Measurements from ENCODE around the gene COTL1. TPM values are rescaled to one million over a fixed set of nuclear protein-coding genes. Genes with fewer than 3 reads are reported as not detected.

The COTL1 gene, protein sequence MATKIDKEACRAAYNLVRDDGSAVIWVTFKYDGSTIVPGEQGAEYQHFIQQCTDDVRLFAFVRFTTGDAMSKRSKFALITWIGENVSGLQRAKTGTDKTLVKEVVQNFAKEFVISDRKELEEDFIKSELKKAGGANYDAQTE
- 34.5 TPM for polyA plus RNA-seq (2013)

DNA sequence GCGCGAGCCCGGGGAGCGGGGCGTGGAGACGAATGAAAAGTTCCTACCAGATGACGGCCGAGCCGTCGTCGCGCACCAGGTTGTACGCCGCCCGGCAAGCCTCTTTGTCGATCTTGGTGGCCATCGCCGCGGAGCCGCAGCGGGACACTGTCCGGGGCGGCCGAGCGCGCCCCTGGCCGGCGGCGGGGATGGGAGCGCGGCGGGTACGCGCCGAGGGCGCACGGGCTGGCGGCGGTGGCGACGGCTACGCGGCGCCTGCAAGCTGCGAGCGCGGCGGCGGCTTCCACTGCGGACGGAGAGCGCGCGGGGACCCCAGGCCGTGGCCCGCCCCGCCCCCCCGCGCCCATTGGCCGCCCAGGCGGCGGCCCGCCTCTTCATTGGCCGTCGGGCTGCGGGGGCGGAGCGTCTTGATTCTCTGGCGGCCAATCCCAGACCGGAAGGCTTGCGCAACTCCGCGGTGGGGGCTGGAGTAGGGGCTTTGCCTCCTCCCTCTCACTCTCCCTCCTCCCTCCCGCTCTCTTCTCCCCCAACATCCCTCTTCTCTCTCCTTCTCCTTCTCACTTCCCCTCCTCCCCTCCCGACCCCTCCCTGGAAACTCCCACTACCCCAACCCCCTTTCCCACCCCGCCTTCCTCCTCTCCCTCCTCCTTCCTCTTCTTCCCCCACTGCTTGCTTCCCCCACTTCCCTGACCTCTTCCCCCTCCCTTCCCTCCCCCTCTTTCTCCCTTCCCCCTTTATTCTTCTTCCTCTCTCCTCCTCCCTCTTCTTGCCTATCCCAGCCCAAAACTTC, at the start of gene COTL1:
COTL1 (minus strand) TSS at position 288 of the 790 bp plus-strand sequence; CDS start at position 124, 164 bp downstream.
- Histone ChIP-seq H3K36me3 (ENCODE audit: control insufficient read depth in 4 of 4, insufficient read depth in 4 of 4, low read length in 3 of 4) (peaks cover 0 to 23% (median 0%) of the 10 kb centered on the region in 4 experiments), H3K4me1 (ENCODE audit: control extremely low read depth in 1 of 4, control insufficient read depth in 4 of 4, insufficient read depth in 4 of 4, low read length in 3 of 4) (peaks cover 0 to 32% (median 21%) of the 10 kb centered on the region in 4 experiments), H3K27me3 (replicated peaks in 2 of 5; ENCODE audit: control insufficient read depth in 4 of 5, insufficient read depth in 5 of 5, low read length in 4 of 5) (no peaks in the 10 kb centered on the region), H3K9me3 (ENCODE audit: control extremely low read depth in 1 of 5, control insufficient read depth in 4 of 5, insufficient read depth in 2 of 5, low read depth in 1 of 5, low read length in 4 of 5) (no peaks in the 10 kb centered on the region), H3K4me3 (ENCODE audit: control insufficient read depth in 1 of 7, extremely low read depth in 1 of 7, insufficient read depth in 4 of 7, low read depth in 2 of 7, low read length in 6 of 7) (peak within 1 kb of the TSS; percentile 63 to 85 (median 74)), H3K27ac (ENCODE audit: insufficient read depth in 1 of 2, low read depth in 1 of 2, low read length in 2 of 2, poor library complexity in 1 of 2, severe bottlenecking in 2 of 2) (peak within 1 kb of the TSS in 1 of 2 experiments; percentile 49)
- POLR2A ChIA-PET: interaction anchor here (0.8 to 0.9 kb wide), 2 partner anchors 19 to 20 kb away, joined by 3 read pairs; no protein-coding TSS in a partner anchor
- DNase-seq: peak; percentile 94 to 96 (median 95)
- CTCF ChIA-PET: interaction anchor here (7.1 kb wide), 1 partner anchor 107 kb away, joined by 151 read pairs; no protein-coding TSS in a partner anchor
- 0% methylated on average over 60 of the region's 76 CpGs for WGBS (ENCODE audit: insufficient coverage)

DNA sequence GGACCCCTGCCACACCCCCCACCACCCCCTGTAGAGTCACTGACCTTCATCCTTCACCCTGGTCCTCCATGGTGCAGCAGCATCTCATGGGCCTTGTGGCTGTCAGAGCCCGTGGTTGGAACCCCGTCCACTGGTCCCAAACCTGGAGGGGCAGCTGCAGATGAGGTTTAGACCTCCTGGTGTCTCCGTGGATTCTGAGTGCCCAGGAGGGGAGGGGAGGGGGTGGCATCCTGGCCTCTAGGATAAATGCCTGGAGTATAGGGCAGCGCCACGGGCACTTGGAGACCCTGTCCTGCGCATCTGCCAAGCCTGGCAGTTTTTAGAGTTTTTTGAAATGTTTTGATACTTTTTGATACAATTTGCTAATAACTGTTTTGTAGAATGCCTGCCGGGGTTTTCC, 48.0 kb upstream of the COTL1 start:
- Histone ChIP-seq H3K4me3 (ENCODE audit: control insufficient read depth in 1 of 7, extremely low read depth in 1 of 7, insufficient read depth in 4 of 7, low read depth in 2 of 7, low read length in 6 of 7) (no peak overlapping the region), H3K9me3 (ENCODE audit: control extremely low read depth in 1 of 5, control insufficient read depth in 4 of 5, insufficient read depth in 2 of 5, low read depth in 1 of 5, low read length in 4 of 5) (no peaks in the 10 kb centered on the region), H3K4me1 (ENCODE audit: control extremely low read depth in 1 of 4, control insufficient read depth in 4 of 4, insufficient read depth in 4 of 4, low read length in 3 of 4) (no peaks in the 10 kb centered on the region), H3K27me3 (replicated peaks in 2 of 5; ENCODE audit: control insufficient read depth in 4 of 5, insufficient read depth in 5 of 5, low read length in 4 of 5) (no peaks in the 10 kb centered on the region), H3K36me3 (ENCODE audit: control insufficient read depth in 4 of 4, insufficient read depth in 4 of 4, low read length in 3 of 4) (peaks cover 4 to 63% (median 40%) of the 10 kb centered on the region in 4 experiments), H3K27ac (ENCODE audit: insufficient read depth in 1 of 2, low read depth in 1 of 2, low read length in 2 of 2, poor library complexity in 1 of 2, severe bottlenecking in 2 of 2) (no peak overlapping the region)
- POLR2A ChIA-PET: no interaction called here
- CTCF ChIA-PET: interaction anchor here (1.1 to 1.6 kb wide), 3 partner anchors 30 to 74 kb away, joined by 4 to 9 read pairs (median 5); no protein-coding TSS in a partner anchor
- WGBS (ENCODE audit: insufficient coverage): 100% methylated on average over 5 of the region's 7 CpGs
- no peak for DNase-seq

DNA sequence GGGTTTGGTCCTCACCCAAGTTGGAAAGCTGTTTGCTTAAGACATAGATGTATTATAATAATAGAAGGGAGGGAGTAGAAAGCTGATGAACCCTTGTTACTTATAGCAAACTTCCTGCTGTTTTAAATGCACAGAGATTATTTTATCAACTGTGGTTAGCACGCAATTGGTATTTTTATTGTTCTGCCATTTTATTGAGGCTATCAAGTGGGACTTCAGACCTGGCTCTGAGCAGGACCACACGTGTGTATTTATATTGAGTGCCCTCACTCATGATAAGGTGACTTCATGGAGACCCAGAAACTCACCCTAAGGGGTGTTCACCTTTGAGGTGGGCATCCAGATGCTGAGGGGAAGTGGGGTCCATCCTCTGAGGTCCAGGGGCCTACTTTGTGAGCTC, 47.5 kb upstream of the COTL1 start:
- ChIA-PET CTCF (interaction anchor here (1.5 to 1.6 kb wide), 2 partner anchors 30 to 74 kb away, joined by 5 to 9 read pairs; no protein-coding TSS in a partner anchor), POLR2A (no interaction called here)
- peaks cover 4 to 65% (median 42%) of the 10 kb centered on the region in 4 experiments for H3K36me3 ChIP-seq (ENCODE audit: control insufficient read depth in 4 of 4, insufficient read depth in 4 of 4, low read length in 3 of 4)
- H3K4me1 ChIP-seq (ENCODE audit: control extremely low read depth in 1 of 4, control insufficient read depth in 4 of 4, insufficient read depth in 4 of 4, low read length in 3 of 4): no peaks in the 10 kb centered on the region
- no peaks in the 10 kb centered on the region for H3K9me3 ChIP-seq (ENCODE audit: control extremely low read depth in 1 of 5, control insufficient read depth in 4 of 5, insufficient read depth in 2 of 5, low read depth in 1 of 5, low read length in 4 of 5)
- H3K4me3 ChIP-seq (ENCODE audit: control insufficient read depth in 1 of 7, extremely low read depth in 1 of 7, insufficient read depth in 4 of 7, low read depth in 2 of 7, low read length in 6 of 7): no peak overlapping the region
- no peaks in the 10 kb centered on the region for H3K27me3 ChIP-seq (replicated peaks in 2 of 5; ENCODE audit: control insufficient read depth in 4 of 5, insufficient read depth in 5 of 5, low read length in 4 of 5)
- no peak overlapping the region for H3K27ac ChIP-seq (ENCODE audit: insufficient read depth in 1 of 2, low read depth in 1 of 2, low read length in 2 of 2, poor library complexity in 1 of 2, severe bottlenecking in 2 of 2)
- WGBS (ENCODE audit: insufficient coverage): 71% methylated on average over 2 of the region's 2 CpGs
- DNase-seq: no peak

DNA sequence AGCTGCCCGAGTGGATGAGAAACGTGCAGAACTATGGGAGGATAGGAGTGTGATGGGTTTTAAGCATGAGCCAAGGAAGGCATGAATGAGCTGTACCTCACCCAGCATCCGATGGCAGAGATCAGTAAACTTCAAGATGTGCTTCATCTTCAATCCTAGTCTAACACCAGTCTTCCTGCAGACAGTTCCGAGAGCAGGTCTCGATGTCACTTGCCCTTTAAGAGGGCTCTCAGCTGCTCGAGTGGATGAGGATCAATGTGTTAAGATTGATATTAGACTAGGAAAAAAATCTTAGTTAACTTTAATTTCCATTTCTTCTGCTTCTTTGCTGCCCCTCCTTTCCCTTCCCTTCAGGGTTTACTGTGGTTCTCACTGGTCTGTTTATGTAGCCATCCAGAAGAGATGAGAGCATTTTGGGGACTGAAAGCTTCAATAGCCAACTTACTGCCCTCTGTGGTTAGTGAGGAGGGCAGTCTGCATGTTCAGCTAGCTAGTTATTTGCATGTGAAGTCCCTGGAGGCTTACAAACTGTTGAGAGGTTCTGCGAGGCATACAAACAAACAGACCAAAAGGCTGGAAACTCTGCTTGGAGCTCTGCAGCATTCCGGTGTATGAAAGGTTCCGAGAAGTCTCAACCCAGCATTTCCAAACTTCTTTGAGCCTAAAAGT, 45.7 kb upstream of the COTL1 start:
- ChIA-PET POLR2A (interaction anchor here (0.5 kb wide), 1 partner anchor 59 kb away, joined by 6 read pairs; no protein-coding TSS in a partner anchor), CTCF (interaction anchor here (0.7 to 1.4 kb wide), 7 partner anchors 9 to 91 kb away, joined by 3 to 5 read pairs (median 4); no protein-coding TSS in a partner anchor)
- Histone ChIP-seq H3K4me1 (ENCODE audit: control extremely low read depth in 1 of 4, control insufficient read depth in 4 of 4, insufficient read depth in 4 of 4, low read length in 3 of 4) (no peaks in the 10 kb centered on the region), H3K9me3 (ENCODE audit: control extremely low read depth in 1 of 5, control insufficient read depth in 4 of 5, insufficient read depth in 2 of 5, low read depth in 1 of 5, low read length in 4 of 5) (no peaks in the 10 kb centered on the region), H3K4me3 (ENCODE audit: control insufficient read depth in 1 of 7, extremely low read depth in 1 of 7, insufficient read depth in 4 of 7, low read depth in 2 of 7, low read length in 6 of 7) (no peak overlapping the region), H3K27ac (ENCODE audit: insufficient read depth in 1 of 2, low read depth in 1 of 2, low read length in 2 of 2, poor library complexity in 1 of 2, severe bottlenecking in 2 of 2) (no peak overlapping the region), H3K27me3 (replicated peaks in 2 of 5; ENCODE audit: control insufficient read depth in 4 of 5, insufficient read depth in 5 of 5, low read length in 4 of 5) (no peaks in the 10 kb centered on the region), H3K36me3 (ENCODE audit: control insufficient read depth in 4 of 4, insufficient read depth in 4 of 4, low read length in 3 of 4) (peaks cover 4 to 82% (median 59%) of the 10 kb centered on the region in 4 experiments)
- DNase-seq: no peak
- WGBS (ENCODE audit: insufficient coverage): 83% methylated on average over 6 of the region's 9 CpGs

DNA sequence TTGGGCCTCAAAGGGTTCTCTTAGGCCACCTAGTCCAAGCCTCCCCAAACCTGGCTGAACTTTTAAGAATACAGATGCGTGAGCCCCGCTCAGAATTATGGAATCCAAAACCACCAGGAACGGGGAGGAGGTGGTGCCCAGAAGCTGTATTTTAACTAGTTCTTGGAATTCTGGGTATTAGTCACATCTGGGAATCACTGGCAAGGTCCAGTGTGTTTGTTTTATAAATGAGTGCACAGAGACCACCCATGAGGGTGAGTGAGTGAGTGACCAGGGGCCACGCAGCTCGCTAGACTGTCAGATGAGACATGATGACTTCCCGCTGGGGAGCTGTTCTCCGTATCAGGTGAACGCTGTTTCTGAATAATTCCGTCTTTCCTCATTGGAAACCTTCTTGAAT, 44.6 kb upstream of the COTL1 start:
- WGBS (ENCODE audit: insufficient coverage): 100% methylated on average over 6 of the region's 9 CpGs
- Histone ChIP-seq H3K36me3 (ENCODE audit: control insufficient read depth in 4 of 4, insufficient read depth in 4 of 4, low read length in 3 of 4) (peaks cover 6 to 84% (median 69%) of the 10 kb centered on the region in 4 experiments), H3K4me3 (ENCODE audit: control insufficient read depth in 1 of 7, extremely low read depth in 1 of 7, insufficient read depth in 4 of 7, low read depth in 2 of 7, low read length in 6 of 7) (no peak overlapping the region), H3K9me3 (ENCODE audit: control extremely low read depth in 1 of 5, control insufficient read depth in 4 of 5, insufficient read depth in 2 of 5, low read depth in 1 of 5, low read length in 4 of 5) (no peaks in the 10 kb centered on the region), H3K27me3 (replicated peaks in 2 of 5; ENCODE audit: control insufficient read depth in 4 of 5, insufficient read depth in 5 of 5, low read length in 4 of 5) (no peaks in the 10 kb centered on the region), H3K27ac (ENCODE audit: insufficient read depth in 1 of 2, low read depth in 1 of 2, low read length in 2 of 2, poor library complexity in 1 of 2, severe bottlenecking in 2 of 2) (no peak overlapping the region), H3K4me1 (ENCODE audit: control extremely low read depth in 1 of 4, control insufficient read depth in 4 of 4, insufficient read depth in 4 of 4, low read length in 3 of 4) (no peaks in the 10 kb centered on the region)
- ChIA-PET CTCF (interaction anchor here (1.0 to 1.5 kb wide), 5 partner anchors 10 to 91 kb away, joined by 3 to 13 read pairs (median 3); no protein-coding TSS in a partner anchor), POLR2A (interaction anchor here (1.6 kb wide), 1 partner anchor 14 kb away, joined by 3 read pairs; the partner anchor contains the start of gene KLHL36)
- no peak for DNase-seq

DNA sequence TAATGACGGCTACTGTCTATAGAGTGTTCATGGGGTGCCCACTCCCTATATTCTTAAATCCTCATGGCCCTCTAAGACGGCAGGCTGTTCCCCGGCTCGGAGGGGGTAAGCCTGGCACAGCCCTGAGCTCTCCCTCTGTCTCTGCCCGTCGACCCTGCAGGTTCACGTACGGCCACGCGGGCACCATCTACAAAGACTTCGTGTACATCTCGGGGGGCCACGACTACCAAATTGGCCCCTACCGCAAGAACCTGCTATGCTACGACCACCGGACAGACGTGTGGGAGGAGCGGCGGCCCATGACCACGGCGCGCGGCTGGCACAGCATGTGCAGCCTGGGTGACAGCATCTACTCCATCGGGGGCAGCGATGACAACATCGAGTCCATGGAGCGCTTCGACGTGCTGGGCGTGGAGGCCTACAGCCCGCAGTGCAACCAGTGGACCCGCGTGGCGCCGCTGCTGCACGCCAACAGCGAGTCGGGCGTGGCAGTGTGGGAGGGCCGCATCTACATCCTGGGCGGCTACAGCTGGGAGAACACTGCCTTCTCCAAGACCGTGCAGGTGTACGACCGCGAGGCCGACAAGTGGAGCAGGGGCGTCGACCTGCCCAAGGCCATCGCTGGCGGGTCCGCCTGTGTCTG, 43.7 kb upstream of the COTL1 start:
- 97% methylated on average over 51 of the region's 51 CpGs for WGBS (ENCODE audit: insufficient coverage)
- POLR2A ChIA-PET: interaction anchor here (1.6 kb wide), 1 partner anchor 13 kb away, joined by 3 read pairs; the partner anchor contains the start of gene KLHL36
- H3K27ac ChIP-seq (ENCODE audit: insufficient read depth in 1 of 2, low read depth in 1 of 2, low read length in 2 of 2, poor library complexity in 1 of 2, severe bottlenecking in 2 of 2): no peak overlapping the region
- H3K9me3 ChIP-seq (ENCODE audit: control extremely low read depth in 1 of 5, control insufficient read depth in 4 of 5, insufficient read depth in 2 of 5, low read depth in 1 of 5, low read length in 4 of 5): no peaks in the 10 kb centered on the region
- H3K4me3 ChIP-seq (ENCODE audit: control insufficient read depth in 1 of 7, extremely low read depth in 1 of 7, insufficient read depth in 4 of 7, low read depth in 2 of 7, low read length in 6 of 7): no peak overlapping the region
- CTCF ChIA-PET: interaction anchor here (1.4 to 1.5 kb wide), 2 partner anchors 11 to 92 kb away, joined by 3 to 13 read pairs; no protein-coding TSS in a partner anchor
- peaks cover 0 to under 1% (median under 1%) of the 10 kb centered on the region in 4 experiments for H3K4me1 ChIP-seq (ENCODE audit: control extremely low read depth in 1 of 4, control insufficient read depth in 4 of 4, insufficient read depth in 4 of 4, low read length in 3 of 4)
- no peak for DNase-seq
- H3K36me3 ChIP-seq (ENCODE audit: control insufficient read depth in 4 of 4, insufficient read depth in 4 of 4, low read length in 3 of 4): peaks cover 8 to 93% (median 76%) of the 10 kb centered on the region in 4 experiments
- no peaks in the 10 kb centered on the region for H3K27me3 ChIP-seq (replicated peaks in 2 of 5; ENCODE audit: control insufficient read depth in 4 of 5, insufficient read depth in 5 of 5, low read length in 4 of 5)

Measured in common myeloid progenitor, CD34-positive (primary cell).